K562 (cell line): ENCODE results near the gene KCNA2. TPM values are rescaled to one million over a fixed set of nuclear protein-coding genes. Genes with fewer than 3 reads are reported as not detected.

Source experiments
- ATAC-seq: fragments of 200-7000 bp; cut with Tn5 transposase; 3 replicates; pipeline ENCODE4 v1.9.1; 2020; ENCODE audit warnings: moderate library complexity
- BruUV-seq: library from RNA; stranded (reverse); fragments of 400-500 nt; replicated peaks from 2 replicates; lab custom pipeline; 2021; lab: Mats Ljungman, UMichigan
- CTCF ChIA-PET: fragments of 300-600 bp; formaldehyde crosslinking; extraction: SDS; loops from one replicate; lab custom pipeline; 2021; ENCODE audit warnings: low intra/inter-chr PET ratio; lab: Yijun Ruan, JAX
- POLR2A ChIA-PET: fragments of 300-600, 350-650 bp; sonication (Branson Sonifier 250); formaldehyde crosslinking; extraction: SDS; loops from one replicate; lab custom pipeline; 2021; ENCODE audit warnings: antibody characterized with exemption, inconsistent platforms; lab: Yijun Ruan, JAX
- DNase-seq, 4 experiments: peaks; one replicate each; pipeline versions ENCODE4 v3.0.0 to v3.0.0-alpha.2; 2011 to 2018; ENCODE audit warnings: low spot score in 3 of 4, mixed read lengths in 3 of 4; ENCODE audit errors: extremely low read depth in 1 of 4
- FAIRE-seq: peaks from 2 replicates; lab custom pipeline; 2011; peaks lifted over from hg19 to GRCh38; lab: Jason Lieb, UNC
- H2AFZ ChIP-seq: 2 replicates; pipeline ENCODE4 v1.6.0; 2011; ENCODE audit warnings: low read depth, low read length, control low read depth, inconsistent platforms
- H3K27ac ChIP-seq: fragments of 200-600 bp; 3 replicates; pipeline ENCODE4 v1.8.0; 2011; ENCODE audit warnings: low read depth, mild to moderate bottlenecking, control low read depth, inconsistent platforms, low read length, moderate library complexity, mixed read lengths; ENCODE audit errors: extremely low read depth
- H3K27me3 ChIP-seq, 2 experiments: fragments of 300-600 bp in 1 of 2; 2 replicates in 1 of 2; 3 replicates in 1 of 2; pipeline versions ENCODE4 v1.6.0 to v1.8.0; 2011; ENCODE audit warnings: inconsistent platforms in 2 of 2, low read length in 2 of 2, mild to moderate bottlenecking in 1 of 2, mixed read lengths in 1 of 2, moderate library complexity in 1 of 2; ENCODE audit not compliant: control insufficient read depth in 2 of 2, insufficient read depth in 2 of 2
- H3K36me3 ChIP-seq: fragments of 300-600 bp; 3 replicates; pipeline ENCODE4 v1.8.0; 2011; ENCODE audit warnings: mild to moderate bottlenecking, low read length, inconsistent platforms; ENCODE audit not compliant: control insufficient read depth, insufficient read depth
- H3K4me1 ChIP-seq, 2 experiments: fragments of 200-600 bp in 1 of 2; replicated peaks in 1 of 2; 2 replicates in 1 of 2; 3 replicates in 1 of 2; pipeline versions ENCODE4 v1.5.1 to v1.8.0; 2011; ENCODE audit warnings: inconsistent platforms in 2 of 2, low read length in 2 of 2, mild to moderate bottlenecking in 1 of 2, mixed read lengths in 1 of 2, moderate library complexity in 1 of 2; ENCODE audit not compliant: control insufficient read depth in 2 of 2, insufficient read depth in 2 of 2
- H3K4me2 ChIP-seq: 2 replicates; pipeline ENCODE4 v1.6.1; 2011; ENCODE audit warnings: low read length, control low read depth, inconsistent platforms, mixed read lengths; ENCODE audit not compliant: insufficient read depth
- H3K4me3 ChIP-seq: fragments of 200-600 bp; sonication (generic), shearing (Covaris generic); 2 replicates; pipeline ENCODE4 v1.5.1; 2016; ENCODE audit warnings: control low read depth, inconsistent platforms
- H3K79me2 ChIP-seq: fragments of 200-600 bp; 3 replicates; pipeline ENCODE4 v1.8.0; 2011; ENCODE audit warnings: low read length, inconsistent platforms; ENCODE audit not compliant: control insufficient read depth, insufficient read depth
- H3K9ac ChIP-seq, 2 experiments: 2 replicates each; pipeline versions ENCODE4 v1.6.0 to v1.6.1; 2011; ENCODE audit warnings: low read depth in 2 of 2, low read length in 2 of 2, control low read depth in 1 of 2, inconsistent platforms in 1 of 2, mild to moderate bottlenecking in 1 of 2, mixed read lengths in 1 of 2; ENCODE audit not compliant: insufficient read depth in 1 of 2
- H3K9me1 ChIP-seq: one replicate; pipeline ENCODE4 v1.6.0; 2011; ENCODE audit warnings: inconsistent platforms, mild to moderate bottlenecking, low read length, moderate library complexity; ENCODE audit not compliant: control insufficient read depth, insufficient read depth
- H3K9me3 ChIP-seq: replicated peaks from 2 replicates; pipeline ENCODE4 v1.5.1; 2011; ENCODE audit warnings: low read depth, low read length, inconsistent platforms; ENCODE audit not compliant: control insufficient read depth, insufficient read depth
- H4K20me1 ChIP-seq: replicated peaks from 2 replicates; pipeline ENCODE4 v1.6.1; 2011; ENCODE audit warnings: low read length, inconsistent platforms, mixed read lengths; ENCODE audit not compliant: control insufficient read depth, insufficient read depth
- CBFB ChIP-seq: sonication (generic); formaldehyde crosslinking; IDR thresholded peaks from 2 replicates; pipeline ENCODE4 v1.4.0; 2020; ENCODE audit warnings: mild to moderate bottlenecking, missing genetic modification reagents
- CGGBP1 ChIP-seq: fragments of 250-450 bp; sonication (Bioruptor Pico); IDR thresholded peaks from 2 replicates; pipeline ENCODE4 v1.9.0; 2021; ENCODE audit warnings: mild to moderate bottlenecking
- HDAC1 ChIP-seq, 2 experiments: fragments of 450-650 bp; IDR thresholded peaks; 2 replicates each; pipeline ENCODE4 v1.6.1; 2016 to 2017; ENCODE audit warnings: inconsistent platforms in 1 of 2, mild to moderate bottlenecking in 1 of 2, moderate library complexity in 1 of 2
- NFATC3 ChIP-seq: fragments of 450-650 bp; IDR thresholded peaks from 2 replicates; pipeline ENCODE4 v1.6.1; 2017; ENCODE audit warnings: mild to moderate bottlenecking
- NFIX ChIP-seq: fragments of 250-450 bp; sonication (Bioruptor Pico); IDR thresholded peaks from 2 replicates; pipeline ENCODE4 v1.4.0; 2020; ENCODE audit warnings: low read depth, mild to moderate bottlenecking, moderate library complexity
- ZBTB43 ChIP-seq: sonication (generic); formaldehyde crosslinking; IDR thresholded peaks from 2 replicates; pipeline ENCODE4 v1.8.0; 2023; ENCODE audit warnings: mild to moderate bottlenecking, missing genetic modification reagents
- ZNF41 ChIP-seq: fragments of 250-450 bp; sonication (Bioruptor Pico); conservative IDR thresholded peaks from 2 replicates; pipeline ENCODE4 v1.4.0; 2020; ENCODE audit warnings: mild to moderate bottlenecking
- WGBS: fragments of 100-300 bp; shearing (Covaris generic); methylation state at CpG from one replicate; pipeline ENCODE4 v1.1.6; 2016; ENCODE audit warnings: low coverage, mixed read lengths; ENCODE audit not compliant: insufficient coverage; ENCODE audit errors: missing lambda C conversion rate; 5-methylcytosine and 5-hydroxymethylcytosine counted together
- in situ Hi-C: fragments of 300-500 bp; cut with MboI; formaldehyde crosslinking; loops from 4 replicates; pipeline ENCODE4 v1.15.0; 2018; ENCODE audit warnings: inconsistent platforms, mixed read lengths
- intact Hi-C: fragments of 100-400 bp; cut with micrococcal nuclease; formaldehyde crosslinking; loops from 2 replicates; pipeline ENCODE4 v1.14.2; 2022
- polyA plus RNA-seq, 8 experiments: library from polyadenylated mRNA; depleted of rRNA in 4 of 8; stranded (reverse) in 5 of 8; unstranded in 3 of 8; fragments of >200 nt; fragmentation: Nextera tagmentation in 2 of 8; fragmentation: Illumina TruSeq in 1 of 8; extraction: Ambion mirVana in 2 of 8; extraction: Trizol in 1 of 8; gene quantifications; 2 replicates each; pipeline versions ENCODE4 v1.2.1 to v1.2.3, GENCODE V29; 2011 to 2014; ENCODE audit warnings: inconsistent platforms in 1 of 8, missing spikeins in 1 of 8
- total RNA-seq, 7 experiments: library from RNA; depleted of rRNA in 6 of 7; stranded (reverse); fragments of >200 nt in 6 of 7; fragmentation: Illumina TruSeq in 2 of 7; extraction: Trizol in 2 of 7; gene quantifications; 2 replicates each; pipeline versions ENCODE4 v1.2.1 to v1.2.3, GENCODE V29; 2011 to 2021; ENCODE audit warnings: low replicate concordance in 1 of 7
- TF ChIP-seq, protein P1 (sequence below), 2 experiments: fragments of 450-650 bp in 1 of 2; sonication (generic) in 1 of 2; formaldehyde crosslinking in 1 of 2; IDR thresholded peaks; 2 replicates each; pipeline versions ENCODE4 v1.7.1 to v1.9.0; 2016 to 2022; ENCODE audit warnings: inconsistent platforms in 1 of 2, mild to moderate bottlenecking in 1 of 2, missing genetic modification reagents in 1 of 2

The KCNA2 gene
- total and polyA plus RNA-seq, 9 of the 15 experiments (the other 6 are each of a cell fraction or from before 2014, with no cell fraction given), result not detected

DNA sequence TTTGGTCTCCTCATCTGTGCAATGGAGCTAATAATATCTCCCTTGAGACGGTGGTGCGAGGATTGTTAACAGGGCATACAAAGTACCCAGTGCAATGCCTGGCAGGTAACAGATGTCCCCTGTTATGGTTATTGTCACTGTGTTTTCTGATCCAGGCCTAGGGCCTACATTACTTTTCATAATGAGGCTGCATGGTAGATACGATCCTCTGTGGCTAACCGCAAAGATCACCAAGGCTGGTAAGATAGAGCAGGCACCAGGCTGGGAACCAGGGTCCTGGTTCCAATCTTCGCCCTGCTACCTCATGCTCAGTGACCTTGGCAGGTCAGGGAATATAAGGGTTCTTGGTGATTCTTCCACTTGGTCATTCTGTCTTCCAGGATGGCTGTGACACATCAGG is 22.7 kb downstream of the KCNA2 start:
- Histone ChIP-seq H3K79me2 (no peaks in the 10 kb centered on the region), H3K27ac (no peak overlapping the region), H3K4me1 (no peaks in the 10 kb centered on the region), H3K9me3 (no peaks in the 10 kb centered on the region), H3K4me3 (no peak overlapping the region), H3K36me3 (no peaks in the 10 kb centered on the region), H3K9me1 (no peaks in the 10 kb centered on the region), H4K20me1 (no peaks in the 10 kb centered on the region), H2AFZ (no peak overlapping the region), H3K27me3 (peaks cover 7 to 58% of the 10 kb centered on the region in 2 experiments; a peak in 4 of 5 replicates), H3K9ac (no peak overlapping the region), H3K4me2 (no peak overlapping the region)
- FAIRE-seq (no peak), ATAC-seq (no peak), DNase-seq (no peak)
- ChIA-PET POLR2A (interaction anchor here (1.0 to 3.1 kb wide), 3 partner anchors 8 to 18 kb away, joined by 3 to 10 read pairs (median 3); no protein-coding TSS in a partner anchor), CTCF (no interaction called here)
- BruUV-seq, result no TSS peak
- intact Hi-C loops, result no loop called here
- WGBS, result 0% methylated on average over 5 of the region's 5 CpGs
- in situ Hi-C loops, result no loop called here
- TF ChIP-seq ZBTB43 (CRISPR knock-in tag) (no peak), NFATC3 (no peak), CGGBP1 (CRISPR knock-in tag) (no peak), HDAC1 (IDR thresholded peaks at IDR 0.05) (no peak), CBFB (no peak), ZNF41 (CRISPR knock-in tag) (no peak), NFIX (CRISPR knock-in tag) (no peak)
- TF ChIP-seq, protein P1, sequence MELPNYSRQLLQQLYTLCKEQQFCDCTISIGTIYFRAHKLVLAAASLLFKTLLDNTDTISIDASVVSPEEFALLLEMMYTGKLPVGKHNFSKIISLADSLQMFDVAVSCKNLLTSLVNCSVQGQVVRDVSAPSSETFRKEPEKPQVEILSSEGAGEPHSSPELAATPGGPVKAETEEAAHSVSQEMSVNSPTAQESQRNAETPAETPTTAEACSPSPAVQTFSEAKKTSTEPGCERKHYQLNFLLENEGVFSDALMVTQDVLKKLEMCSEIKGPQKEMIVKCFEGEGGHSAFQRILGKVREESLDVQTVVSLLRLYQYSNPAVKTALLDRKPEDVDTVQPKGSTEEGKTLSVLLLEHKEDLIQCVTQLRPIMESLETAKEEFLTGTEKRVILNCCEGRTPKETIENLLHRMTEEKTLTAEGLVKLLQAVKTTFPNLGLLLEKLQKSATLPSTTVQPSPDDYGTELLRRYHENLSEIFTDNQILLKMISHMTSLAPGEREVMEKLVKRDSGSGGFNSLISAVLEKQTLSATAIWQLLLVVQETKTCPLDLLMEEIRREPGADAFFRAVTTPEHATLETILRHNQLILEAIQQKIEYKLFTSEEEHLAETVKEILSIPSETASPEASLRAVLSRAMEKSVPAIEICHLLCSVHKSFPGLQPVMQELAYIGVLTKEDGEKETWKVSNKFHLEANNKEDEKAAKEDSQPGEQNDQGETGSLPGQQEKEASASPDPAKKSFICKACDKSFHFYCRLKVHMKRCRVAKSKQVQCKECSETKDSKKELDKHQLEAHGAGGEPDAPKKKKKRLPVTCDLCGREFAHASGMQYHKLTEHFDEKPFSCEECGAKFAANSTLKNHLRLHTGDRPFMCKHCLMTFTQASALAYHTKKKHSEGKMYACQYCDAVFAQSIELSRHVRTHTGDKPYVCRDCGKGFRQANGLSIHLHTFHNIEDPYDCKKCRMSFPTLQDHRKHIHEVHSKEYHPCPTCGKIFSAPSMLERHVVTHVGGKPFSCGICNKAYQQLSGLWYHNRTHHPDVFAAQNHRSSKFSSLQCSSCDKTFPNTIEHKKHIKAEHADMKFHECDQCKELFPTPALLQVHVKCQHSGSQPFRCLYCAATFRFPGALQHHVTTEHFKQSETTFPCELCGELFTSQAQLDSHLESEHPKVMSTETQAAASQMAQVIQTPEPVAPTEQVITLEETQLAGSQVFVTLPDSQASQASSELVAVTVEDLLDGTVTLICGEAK (IDR thresholded peaks at IDR 0.05), result no peak
- TF ChIP-seq, protein P1 (CRISPR knock-in tag; IDR thresholded peaks at IDR 0.05), result no peak
